ENCODE data around the gene SLC2A4.

DNA sequence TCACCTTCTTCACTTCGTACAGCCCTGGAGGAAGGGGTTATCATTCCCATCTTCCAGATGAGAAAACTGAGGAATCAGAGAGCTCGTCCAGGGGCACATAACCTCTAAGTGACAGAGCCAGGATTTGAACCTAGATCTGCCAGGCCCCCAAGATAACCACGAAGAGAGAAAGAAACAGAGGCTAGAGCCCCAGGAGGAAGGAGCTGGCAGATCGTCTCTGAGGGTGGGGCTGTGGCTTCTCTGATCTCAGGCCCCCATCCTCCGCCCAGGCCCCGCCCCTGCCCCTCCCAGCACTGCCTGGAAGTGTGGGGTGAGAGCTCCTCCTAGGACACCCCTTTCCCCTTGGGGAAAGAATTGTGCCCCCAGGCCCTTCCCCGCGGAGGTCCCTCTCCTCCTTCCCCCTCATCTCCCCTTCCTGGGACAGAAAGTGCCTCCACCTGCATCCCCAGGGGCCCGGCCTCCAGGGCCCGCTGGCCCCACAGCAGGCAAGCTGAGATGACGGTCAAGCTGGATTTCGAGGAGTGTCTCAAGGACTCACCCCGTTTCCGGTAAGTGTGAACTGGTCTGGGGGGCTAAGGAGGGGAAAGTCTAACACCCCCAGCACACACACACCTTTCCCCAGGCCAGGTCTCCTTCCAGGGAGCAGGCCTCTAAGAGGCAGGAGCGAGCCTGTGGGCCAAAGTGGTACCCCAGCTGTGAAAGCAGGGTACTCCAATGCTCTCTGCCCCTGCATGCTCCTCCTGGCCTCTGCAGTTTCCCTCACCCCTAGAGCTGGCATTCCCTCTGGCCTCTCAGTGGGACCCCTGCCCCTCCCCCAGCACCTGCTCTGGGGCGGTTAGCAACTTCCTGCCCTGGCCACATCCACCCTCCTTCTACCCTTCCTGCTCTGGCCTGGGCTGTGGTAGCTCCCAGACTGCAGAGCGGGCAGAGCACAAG lies 55.0 kb downstream of the SLC2A4 start, which contains the start of gene ACAP1:
- TF ChIP-seq, protein P1, sequence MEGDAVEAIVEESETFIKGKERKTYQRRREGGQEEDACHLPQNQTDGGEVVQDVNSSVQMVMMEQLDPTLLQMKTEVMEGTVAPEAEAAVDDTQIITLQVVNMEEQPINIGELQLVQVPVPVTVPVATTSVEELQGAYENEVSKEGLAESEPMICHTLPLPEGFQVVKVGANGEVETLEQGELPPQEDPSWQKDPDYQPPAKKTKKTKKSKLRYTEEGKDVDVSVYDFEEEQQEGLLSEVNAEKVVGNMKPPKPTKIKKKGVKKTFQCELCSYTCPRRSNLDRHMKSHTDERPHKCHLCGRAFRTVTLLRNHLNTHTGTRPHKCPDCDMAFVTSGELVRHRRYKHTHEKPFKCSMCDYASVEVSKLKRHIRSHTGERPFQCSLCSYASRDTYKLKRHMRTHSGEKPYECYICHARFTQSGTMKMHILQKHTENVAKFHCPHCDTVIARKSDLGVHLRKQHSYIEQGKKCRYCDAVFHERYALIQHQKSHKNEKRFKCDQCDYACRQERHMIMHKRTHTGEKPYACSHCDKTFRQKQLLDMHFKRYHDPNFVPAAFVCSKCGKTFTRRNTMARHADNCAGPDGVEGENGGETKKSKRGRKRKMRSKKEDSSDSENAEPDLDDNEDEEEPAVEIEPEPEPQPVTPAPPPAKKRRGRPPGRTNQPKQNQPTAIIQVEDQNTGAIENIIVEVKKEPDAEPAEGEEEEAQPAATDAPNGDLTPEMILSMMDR (IDR thresholded peaks at IDR 0.05; ENCODE audit: insufficient read depth, low read depth, low read length) = no peak
- TF ChIP-seq EZH2 (IDR thresholded peaks at IDR 0.05; ENCODE audit: insufficient read depth, low read length) = no peak

Measured in astrocyte (in vitro differentiated cells and primary cell).